ENCODE results near the gene CD84.
"Not testable (repeated sequence)": the region's sequence is repeated elsewhere in the genome, so short reads cannot be mapped to it uniquely, and the experiment has no call there.

The CD84 gene

GRCh38 chr1:160499631-160500030 lies 79.7 kb downstream of the CD84 start:
- DNase-seq: no peak

GRCh38 chr1:160498301-160499065 lies 80.8 kb downstream of the CD84 start:
- not testable (repeated sequence) for DNase-seq

- no peak for DNase-seq
Observed at GRCh38 chr1:160496334-160496733, 83.0 kb downstream of the CD84 start.

- no peak for DNase-seq
Observed at GRCh38 chr1:160494620-160495019, 84.7 kb downstream of the CD84 start.

GRCh38 chr1:160492617-160493016 lies 86.7 kb downstream of the CD84 start:
- DNase-seq: no peak

GRCh38 chr1:160491981-160492380 lies 87.3 kb downstream of the CD84 start:
- no peak for DNase-seq
